ENCODE data around the gene SLC46A2.

SLC46A2 gene

DNA sequence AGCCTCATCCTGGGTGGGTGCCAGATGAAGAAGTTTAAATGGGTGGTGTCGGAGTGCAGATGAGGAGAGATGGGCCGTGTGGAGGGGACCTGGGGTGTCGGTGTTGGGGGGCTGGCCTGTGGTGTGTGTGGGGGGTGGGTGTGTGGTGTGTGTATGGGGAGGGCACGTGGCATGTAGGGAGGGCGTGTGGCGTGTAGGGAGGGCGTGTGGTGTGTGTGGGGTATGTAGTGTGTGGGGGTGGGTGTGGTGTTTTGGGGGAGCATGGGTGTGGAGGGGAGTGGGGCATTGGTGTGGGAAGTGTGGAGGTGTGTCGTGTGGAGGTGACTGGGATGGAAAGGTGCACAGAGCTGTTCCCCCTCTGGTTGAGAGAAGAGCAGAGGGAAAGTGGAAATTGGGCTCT, 34.5 kb downstream of the SLC46A2 start:
- no peak for DNase-seq

GRCh38 chr9:112854657-112855056, 36.0 kb downstream of the SLC46A2 start:
- DNase-seq, result no peak

- no peak for DNase-seq
These were observed 36.6 kb downstream of the SLC46A2 start for GRCh38 chr9:112853882-112854585.

DNA sequence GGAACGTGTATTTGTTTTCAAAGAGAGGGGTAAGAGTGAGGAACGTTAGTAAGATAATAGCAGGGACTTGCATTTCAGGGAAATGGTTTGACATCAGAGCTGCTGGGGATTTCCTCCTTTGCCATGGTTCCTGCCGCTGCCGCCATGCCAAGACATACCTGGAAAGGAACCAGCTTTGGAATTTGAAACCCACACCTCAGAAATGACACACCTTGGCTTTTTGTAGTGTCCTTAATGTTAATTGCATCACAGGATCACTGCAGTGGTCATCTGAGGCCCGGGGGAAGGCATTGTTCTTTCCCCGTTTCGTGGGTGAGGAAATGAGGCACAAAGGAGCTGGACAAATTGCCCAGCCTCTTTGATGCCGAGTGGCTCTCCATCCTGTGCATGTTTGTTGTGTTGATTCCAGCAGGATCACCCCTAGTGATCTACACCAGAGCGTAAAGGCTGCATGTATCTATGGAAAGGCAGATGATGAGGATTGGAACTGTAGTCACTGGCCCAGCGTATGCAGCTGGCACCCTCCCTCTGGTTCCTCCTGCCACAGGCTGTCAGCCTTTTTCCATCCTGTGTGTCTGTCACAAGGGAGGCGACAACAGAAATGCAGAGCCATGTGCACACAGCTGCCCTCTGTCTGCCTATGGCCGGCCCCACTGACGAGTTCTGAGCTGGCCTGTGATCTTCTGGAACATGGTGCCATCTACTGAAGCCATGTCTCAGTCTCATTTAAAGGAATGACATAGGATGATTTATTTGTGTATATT, 37.8 kb downstream of the SLC46A2 start:
- DNase-seq, result peak in 1 of 2 donors; percentile 41

GRCh38 chr9:112850840-112851239, 39.8 kb downstream of the SLC46A2 start:
- no peak for DNase-seq

DNA sequence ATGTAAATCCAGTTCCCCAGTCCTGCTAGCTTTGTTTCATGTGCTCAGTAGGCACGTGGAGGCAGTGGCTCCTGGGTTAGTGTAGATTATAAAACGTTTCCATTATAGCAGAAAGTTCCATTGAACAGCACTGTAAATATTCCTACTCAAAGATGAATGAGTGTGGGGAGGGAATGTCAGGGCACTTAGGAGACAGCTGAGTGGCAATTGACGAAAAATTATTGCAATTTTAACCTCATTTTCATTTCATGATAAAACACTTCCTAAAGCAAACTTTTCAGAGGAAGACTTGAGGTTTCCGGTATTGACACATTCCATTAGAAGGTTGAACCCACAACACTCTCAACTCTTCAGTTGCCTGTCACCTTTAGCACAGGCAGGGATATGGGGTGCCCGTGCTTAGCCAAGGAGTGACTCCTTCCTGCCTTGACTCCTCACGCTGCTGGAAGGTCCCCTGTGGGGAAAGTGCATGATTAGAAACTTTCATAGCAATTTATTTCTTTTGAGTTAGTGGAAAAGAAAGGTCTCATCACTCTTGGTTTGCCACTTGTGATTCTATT, 41.2 kb downstream of the SLC46A2 start:
- no peak for DNase-seq

GRCh38 chr9:112848316-112849151, 42.1 kb downstream of the SLC46A2 start:
- DNase-seq, result no peak

DNA sequence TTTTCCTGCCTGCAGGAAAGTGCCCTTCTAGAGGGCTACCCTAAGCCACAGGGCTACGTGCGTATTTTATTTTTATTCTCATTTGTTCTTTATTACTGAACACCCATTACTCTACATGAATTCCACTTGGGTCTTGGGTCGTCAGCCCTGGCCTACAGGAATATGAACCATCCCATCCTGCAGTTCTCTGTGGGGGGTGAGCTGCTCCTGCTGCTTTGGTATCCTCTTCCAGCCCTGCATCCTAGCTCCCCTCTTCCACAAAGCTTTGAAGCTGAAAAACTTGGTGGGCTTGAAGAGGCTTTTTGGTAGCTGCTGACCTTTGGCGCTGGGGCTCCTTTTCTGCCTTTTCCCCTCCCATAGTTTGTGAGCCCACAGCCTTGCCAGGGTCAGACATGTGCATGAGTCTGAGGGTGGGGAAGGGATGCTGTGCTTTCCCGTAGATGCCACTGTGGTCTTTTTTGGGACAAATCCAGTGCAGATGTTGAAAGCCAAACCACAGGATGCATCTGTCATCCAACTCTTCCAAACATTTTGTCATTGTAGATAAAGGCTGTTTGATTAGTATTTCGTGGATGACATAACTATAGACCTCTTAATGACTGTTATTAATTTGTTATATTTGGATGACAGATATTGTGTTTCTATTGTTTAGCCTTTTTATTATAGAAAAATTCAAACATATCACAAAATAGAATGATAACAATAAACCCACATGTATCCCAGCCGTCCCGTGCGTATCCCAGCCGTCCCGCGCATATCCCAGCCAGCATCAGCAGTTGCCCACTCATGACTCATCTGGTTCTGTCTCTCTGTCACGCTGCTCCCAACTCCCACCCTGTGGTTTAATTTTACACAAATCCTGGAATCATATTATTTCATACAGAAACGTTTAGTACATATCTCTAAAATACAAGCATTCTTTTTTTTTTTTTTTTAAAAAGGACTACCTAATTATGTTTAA, 43.9 kb downstream of the SLC46A2 start:
- DNase-seq, result no peak

GRCh38 chr9:112844771-112845542, 45.7 kb downstream of the SLC46A2 start:
- DNase-seq, result peak; percentile 83 to 85

DNA sequence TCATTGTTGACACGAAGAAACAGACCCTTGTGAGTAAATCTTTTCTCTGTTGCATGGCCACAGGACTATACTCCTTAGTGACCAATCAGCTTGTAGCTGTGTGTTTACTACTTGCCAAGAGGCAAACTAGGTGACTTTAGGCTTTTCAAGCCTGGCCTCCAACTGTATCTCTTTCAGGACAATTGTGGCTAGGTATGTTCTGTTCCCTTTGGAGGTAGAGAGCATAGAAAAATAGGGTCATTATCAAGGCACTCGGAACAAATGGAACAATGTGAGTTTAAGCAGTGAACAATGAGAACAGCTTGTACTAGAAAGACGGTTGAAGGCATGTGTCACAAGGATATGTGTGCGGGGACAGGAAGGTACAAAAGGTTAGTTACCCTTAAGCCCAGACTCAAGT, 48.1 kb downstream of the SLC46A2 start:
- no peak for DNase-seq

DNA sequence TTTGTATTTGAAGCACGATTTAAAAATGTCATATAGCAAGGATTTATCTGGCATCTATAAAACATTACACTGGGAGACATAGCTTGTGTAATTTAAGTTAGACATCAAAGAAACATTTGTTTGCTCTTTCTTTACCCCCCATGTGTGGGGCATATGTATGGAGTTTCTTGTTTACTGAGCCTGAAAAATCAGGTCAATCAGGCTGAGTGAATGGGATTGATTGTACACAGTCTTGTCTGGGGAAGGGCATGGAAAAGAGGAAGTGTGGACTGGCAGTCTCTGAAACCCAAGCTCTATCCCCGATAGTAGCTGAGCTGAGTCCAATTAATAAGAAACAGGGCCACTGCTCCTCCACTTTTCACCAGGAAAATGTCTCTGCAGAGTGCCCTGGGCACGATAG, 49.4 kb downstream of the SLC46A2 start:
- DNase-seq, result peak in 1 of 2 donors; percentile 23

GRCh38 chr9:112839331-112839730, 51.3 kb downstream of the SLC46A2 start:
- peak; percentile 65 to 72 for DNase-seq

DNA sequence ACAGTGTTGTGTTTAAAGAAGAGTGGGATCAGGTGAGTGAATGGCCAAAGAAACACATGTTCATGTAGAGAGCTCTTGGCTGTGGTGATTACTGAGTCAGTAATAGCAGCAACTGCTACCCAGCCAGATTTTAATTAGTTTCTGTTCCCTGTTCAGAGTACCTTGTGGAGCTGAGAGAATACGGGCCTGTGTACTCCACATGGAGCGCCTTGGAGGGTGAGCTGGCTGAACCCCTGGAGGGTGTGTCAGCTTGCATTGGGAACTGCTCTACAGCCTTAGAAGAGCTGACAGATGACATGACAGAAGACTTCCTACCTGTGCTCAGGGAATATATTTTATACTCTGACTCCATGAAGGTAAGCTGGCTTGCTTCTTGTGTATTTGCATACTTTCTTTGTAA, 52.3 kb downstream of the SLC46A2 start:
- no peak for DNase-seq

- no peak for DNase-seq
These were observed 54.3 kb downstream of the SLC46A2 start for GRCh38 chr9:112836394-112836793.

DNA sequence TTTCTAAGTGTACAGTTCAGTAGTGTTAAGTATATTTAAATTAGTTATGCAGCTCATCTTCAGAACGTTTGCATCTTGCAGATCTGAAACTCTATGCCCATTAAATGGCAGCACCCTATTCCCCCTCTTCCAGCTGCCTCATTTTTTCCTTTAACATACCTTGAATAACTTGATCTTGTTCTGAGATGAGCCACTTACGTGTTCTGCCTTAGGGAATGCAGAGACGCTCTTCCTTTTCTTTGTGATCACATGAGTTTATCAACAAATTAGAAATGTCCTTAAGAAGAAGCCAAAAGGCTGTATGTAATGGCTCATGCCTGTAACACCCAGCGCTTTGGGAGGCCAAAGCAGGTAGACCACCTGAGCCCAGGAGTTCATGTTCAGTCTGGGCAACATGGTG, 57.6 kb downstream of the SLC46A2 start:
- DNase-seq, result no peak

- DNase-seq, result no peak
These were observed 58.7 kb downstream of the SLC46A2 start for GRCh38 chr9:112831969-112832368.

DNA sequence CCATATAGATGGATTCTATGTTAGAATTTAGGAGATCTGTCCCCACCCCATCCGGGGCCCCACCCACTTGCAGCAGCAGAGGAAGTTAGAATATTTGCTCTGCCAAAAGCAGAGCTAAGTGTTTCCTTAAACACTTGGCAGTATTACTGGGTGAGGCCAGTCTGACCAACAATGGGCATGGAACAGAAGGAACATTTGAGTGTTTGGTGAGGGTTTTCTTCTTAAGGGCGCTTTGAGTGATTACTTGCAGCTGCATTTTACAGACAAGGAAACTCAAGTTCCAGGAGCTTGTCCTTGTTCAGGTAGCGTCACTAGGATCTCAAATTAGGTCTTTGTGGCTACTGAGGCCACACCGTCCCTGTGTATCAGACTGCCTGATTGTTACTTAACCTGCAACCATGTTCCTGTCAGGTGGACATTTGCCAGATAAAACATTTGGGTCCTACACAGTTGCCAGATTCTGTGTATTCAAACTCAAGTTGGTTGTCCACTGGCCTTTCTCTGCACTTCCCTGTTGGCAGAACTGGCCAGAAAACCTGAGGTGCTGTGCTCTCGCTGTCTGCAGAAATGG, 59.3 kb downstream of the SLC46A2 start:
- peak; percentile 64 to 76 for DNase-seq
